GM12878 (cell line): ENCODE results near the gene ACSF2.
"Not testable (repeated sequence)": the region's sequence is repeated elsewhere in the genome, so short reads cannot be mapped to it uniquely, and the experiment has no call there.

ENCODE experiments used
- ETV6 ChIP-seq, 2 experiments: fragments of 450-650 bp in 1 of 2; IDR thresholded peaks in 1 of 2; conservative IDR thresholded peaks in 1 of 2; 2 replicates each; pipeline ENCODE4 v1.6.1; 2014; ENCODE audit warnings: antibody characterized with exemption in 1 of 2, borderline replicate concordance in 1 of 2, low read depth in 1 of 2, mild to moderate bottlenecking in 1 of 2, moderate library complexity in 1 of 2
- POLR2A ChIP-seq: IDR thresholded peaks from 2 replicates; pipeline ENCODE4 v1.6.1; 2011; ENCODE audit warnings: low read depth, mild to moderate bottlenecking, low read length
- SIN3A ChIP-seq: IDR thresholded peaks from 2 replicates; pipeline ENCODE4 v1.6.1; 2012; ENCODE audit warnings: low read depth, low read length, improper control_type of control experiment

GRCh38 chr17:50419577-50419976, 6.4 kb upstream of the ACSF2 start:
- TF ChIP-seq POLR2A; ETV6 (conservative IDR thresholded peaks at IDR 0.05 in 1 of 2, IDR thresholded peaks at IDR 0.05 in 1 of 2; ENCODE audit: borderline replicate concordance in 1 of 2, low read depth in 1 of 2); SIN3A: not testable (repeated sequence)
